Measurements from ENCODE around the gene ZNF20. TPM values are rescaled to one million over a fixed set of nuclear protein-coding genes. Genes with fewer than 3 reads are reported as not detected.
"Not testable (repeated sequence)": the region's sequence is repeated elsewhere in the genome, so short reads cannot be mapped to it uniquely, and the experiment has no call there.

The ZNF20 gene
- total RNA-seq, 4 donors from 2014 or later = 1.9 to 4.9 (median 3.1) TPM

GRCh38 chr19:12111176-12111575, 29.0 kb downstream of the ZNF20 start:
- Histone ChIP-seq H3K9me3 (peaks cover 0 to 27% (median 0%) of the 10 kb centered on the region in 3 donors), H3K27me3 (no peaks in the 10 kb centered on the region), H3K4me1 (no peaks in the 10 kb centered on the region), H3K4me3 (no peak overlapping the region), H3K36me3 (peaks cover 0 to 30% of the 10 kb centered on the region in 2 donors), H3K27ac (no peak overlapping the region)
- TF ChIP-seq POLR2A (IDR thresholded peaks at IDR 0.05) (no peak), CTCF (IDR thresholded peaks at IDR 0.05) (no peak), EP300 (IDR thresholded peaks at IDR 0.05) (no peak), POLR2AphosphoS5 (IDR thresholded peaks at IDR 0.05) (no peak)
- WGBS, 2 donors (ENCODE audit: low coverage in 1 of 2) = 60 to 100% methylated on average over 1 of the region's 2 CpGs
- no peak for ATAC-seq

GRCh38 chr19:12103909-12104308, 36.2 kb downstream of the ZNF20 start:
- H3K27me3 ChIP-seq, H3K27ac ChIP-seq, H3K36me3 ChIP-seq, H3K4me3 ChIP-seq, ATAC-seq, H3K9me3 ChIP-seq, H3K4me1 ChIP-seq: not testable (repeated sequence)
- WGBS, 2 donors (ENCODE audit: low coverage in 1 of 2) = 83 to 84% methylated on average over 1 to 4 of the region's 4 CpGs

- H3K9me3 ChIP-seq = no peaks in the 10 kb centered on the region
- no peak for ATAC-seq
- TF ChIP-seq POLR2A (IDR thresholded peaks at IDR 0.05) (no peak), CTCF (IDR thresholded peaks at IDR 0.05) (no peak), POLR2AphosphoS5 (IDR thresholded peaks at IDR 0.05) (no peak), EP300 (IDR thresholded peaks at IDR 0.05) (no peak)
- H3K36me3 ChIP-seq = peaks cover 0 to 16% of the 10 kb centered on the region in 2 donors
- H3K27ac ChIP-seq = no peak overlapping the region
- WGBS, 2 donors (ENCODE audit: low coverage in 1 of 2) = 86 to 93% methylated on average over 5 of the region's 9 CpGs
- peaks cover 0 to 10% (median 0%) of the 10 kb centered on the region in 3 donors for H3K4me1 ChIP-seq
- H3K4me3 ChIP-seq = no peak overlapping the region
- H3K27me3 ChIP-seq = no peaks in the 10 kb centered on the region
Measured at GRCh38 chr19:12098040-12098439, 42.1 kb downstream of the ZNF20 start.

- peaks cover 0 to 30% (median 0%) of the 10 kb centered on the region in 3 donors for H3K4me1 ChIP-seq
- no peaks in the 10 kb centered on the region for H3K9me3 ChIP-seq
- no peak for TF ChIP-seq EP300 (IDR thresholded peaks at IDR 0.05)
- TF ChIP-seq CTCF (IDR thresholded peaks at IDR 0.05) = no peak
- no peak for TF ChIP-seq POLR2A (IDR thresholded peaks at IDR 0.05)
- TF ChIP-seq POLR2AphosphoS5 (IDR thresholded peaks at IDR 0.05) = no peak
- no peak overlapping the region for H3K4me3 ChIP-seq
- H3K27ac ChIP-seq = no peak overlapping the region
- peaks cover 0 to 16% of the 10 kb centered on the region in 2 donors for H3K36me3 ChIP-seq
- H3K27me3 ChIP-seq = no peaks in the 10 kb centered on the region
- ATAC-seq = no peak
- 100% methylated on average over 2 to 4 of the region's 4 CpGs for WGBS, 2 donors (ENCODE audit: low coverage in 1 of 2)
Measured at GRCh38 chr19:12095111-12095790, 44.9 kb downstream of the ZNF20 start.

- H3K36me3 ChIP-seq = peaks cover 0 to 16% of the 10 kb centered on the region in 2 donors
- H3K4me3 ChIP-seq = no peak overlapping the region
- peaks cover 0 to 30% (median 0%) of the 10 kb centered on the region in 3 donors for H3K4me1 ChIP-seq
- TF ChIP-seq EP300 (IDR thresholded peaks at IDR 0.05) = no peak
- TF ChIP-seq POLR2AphosphoS5 (IDR thresholded peaks at IDR 0.05) = no peak
- TF ChIP-seq CTCF (IDR thresholded peaks at IDR 0.05) = no peak
- no peak for TF ChIP-seq POLR2A (IDR thresholded peaks at IDR 0.05)
- H3K9me3 ChIP-seq = no peaks in the 10 kb centered on the region
- H3K27me3 ChIP-seq = no peaks in the 10 kb centered on the region
- 95 to 97% methylated on average over 3 of the region's 3 CpGs for WGBS, 2 donors (ENCODE audit: low coverage in 1 of 2)
- H3K27ac ChIP-seq = no peak overlapping the region
- ATAC-seq = no peak
Measured at GRCh38 chr19:12093777-12094176, 46.4 kb downstream of the ZNF20 start.

Measured in gastroesophageal sphincter (tissue), 4 donors.